GM10248 (cell line): ENCODE data around the gene PACRG.

Experiments
- CTCF ChIA-PET: fragments of 300-600 bp; sonication (Branson Sonifier 250); formaldehyde crosslinking; extraction: SDS; loops from one replicate; lab custom pipeline; 2021; ENCODE audit warnings: antibody characterized with exemption; lab: Yijun Ruan, JAX
- POLR2A ChIA-PET: fragments of 350-650 bp; sonication (Branson Sonifier 250); formaldehyde crosslinking; extraction: SDS; loops from one replicate; lab custom pipeline; 2020; ENCODE audit warnings: antibody characterized with exemption; lab: Yijun Ruan, JAX
- DNase-seq: peaks from one replicate; pipeline ENCODE4 v3.0.0; 2012; ENCODE audit errors: extremely low spot score
- CTCF ChIP-seq: IDR thresholded peaks from 2 replicates; pipeline ENCODE4 v1.5.1; 2012; ENCODE audit warnings: mild to moderate bottlenecking, low read depth; ENCODE audit errors: extremely low read depth, missing control alignments, control extremely low read depth

Gene PACRG

GRCh38 chr6:163328411-163328810, 600.6 kb downstream of the PACRG start:
- ChIA-PET POLR2A (no interaction called here), CTCF (no interaction called here)
- no peak for TF ChIP-seq CTCF
- no peak for DNase-seq

- POLR2A ChIA-PET, result no interaction called here
- no peak for DNase-seq
- no peak for TF ChIP-seq CTCF
- CTCF ChIA-PET, result no interaction called here
These were observed 602.2 kb downstream of the PACRG start for GRCh38 chr6:163329991-163330390.

DNA sequence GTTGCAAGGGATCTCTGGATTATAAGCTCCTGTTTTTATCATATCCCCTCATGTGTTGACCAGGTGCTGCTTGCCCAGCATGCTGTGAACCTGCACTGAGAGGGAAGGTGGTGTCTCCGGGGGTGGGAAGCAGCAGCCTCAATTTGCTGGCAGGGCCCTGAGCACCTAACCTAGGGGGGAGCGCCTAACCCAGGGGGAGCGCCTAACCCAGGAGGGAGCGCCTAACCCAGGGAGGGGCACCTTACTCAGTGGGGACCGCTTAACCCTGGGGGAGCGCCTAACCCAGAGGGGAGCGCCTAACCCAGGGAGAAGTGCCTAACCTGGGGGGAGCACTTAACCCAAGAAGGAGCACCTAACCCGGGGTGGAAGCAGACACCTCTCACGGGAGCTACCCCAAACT, 603.5 kb downstream of the PACRG start:
- POLR2A ChIA-PET, result no interaction called here

DNA sequence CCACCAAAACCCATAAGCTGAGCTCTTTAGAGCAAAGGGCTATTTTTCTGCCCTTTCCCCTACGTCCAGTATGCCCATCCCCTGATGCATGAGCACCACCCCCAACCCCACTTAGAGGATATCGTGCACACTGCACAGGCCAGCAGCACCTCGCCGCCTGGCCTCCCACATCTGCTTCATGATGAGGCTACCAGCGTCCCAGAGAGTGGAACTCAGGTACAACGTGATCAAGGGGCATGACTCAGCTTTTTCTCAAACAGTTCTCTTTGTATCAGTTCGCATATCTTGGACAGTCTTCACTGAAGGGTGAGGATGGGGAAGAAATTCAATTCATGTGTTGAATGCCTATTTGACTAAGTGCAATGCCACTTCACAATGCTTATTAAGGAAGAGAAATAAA, 604.8 kb downstream of the PACRG start:
- DNase-seq, result no peak
- POLR2A ChIA-PET, result no interaction called here
- CTCF ChIA-PET, result no interaction called here
- TF ChIP-seq CTCF, result no peak

More for the DNA sequence above, 603.5 kb downstream of the PACRG start:
- CTCF ChIA-PET, result no interaction called here
- no peak for TF ChIP-seq CTCF
- no peak for DNase-seq

DNA sequence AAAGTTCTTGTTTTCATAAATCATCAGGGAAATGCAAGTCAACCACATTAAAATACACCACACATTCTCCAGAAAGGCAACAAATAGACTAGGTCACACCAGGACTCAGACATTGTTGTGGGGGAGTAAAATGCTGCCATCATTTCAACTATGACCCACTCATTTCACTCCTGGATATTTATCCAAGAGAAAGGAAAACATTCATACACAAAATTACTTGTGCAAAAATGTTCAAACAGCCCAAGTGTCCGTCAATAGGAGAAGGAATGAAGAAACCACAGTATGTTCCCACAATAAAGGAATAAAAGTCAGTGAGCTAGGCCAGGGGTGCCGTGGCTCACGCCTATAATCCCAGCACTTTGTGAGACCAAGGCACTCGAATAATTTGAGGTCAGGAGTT, 605.3 kb downstream of the PACRG start:
- TF ChIP-seq CTCF, result no peak
- POLR2A ChIA-PET, result no interaction called here
- CTCF ChIA-PET, result no interaction called here
- DNase-seq, result no peak

DNA sequence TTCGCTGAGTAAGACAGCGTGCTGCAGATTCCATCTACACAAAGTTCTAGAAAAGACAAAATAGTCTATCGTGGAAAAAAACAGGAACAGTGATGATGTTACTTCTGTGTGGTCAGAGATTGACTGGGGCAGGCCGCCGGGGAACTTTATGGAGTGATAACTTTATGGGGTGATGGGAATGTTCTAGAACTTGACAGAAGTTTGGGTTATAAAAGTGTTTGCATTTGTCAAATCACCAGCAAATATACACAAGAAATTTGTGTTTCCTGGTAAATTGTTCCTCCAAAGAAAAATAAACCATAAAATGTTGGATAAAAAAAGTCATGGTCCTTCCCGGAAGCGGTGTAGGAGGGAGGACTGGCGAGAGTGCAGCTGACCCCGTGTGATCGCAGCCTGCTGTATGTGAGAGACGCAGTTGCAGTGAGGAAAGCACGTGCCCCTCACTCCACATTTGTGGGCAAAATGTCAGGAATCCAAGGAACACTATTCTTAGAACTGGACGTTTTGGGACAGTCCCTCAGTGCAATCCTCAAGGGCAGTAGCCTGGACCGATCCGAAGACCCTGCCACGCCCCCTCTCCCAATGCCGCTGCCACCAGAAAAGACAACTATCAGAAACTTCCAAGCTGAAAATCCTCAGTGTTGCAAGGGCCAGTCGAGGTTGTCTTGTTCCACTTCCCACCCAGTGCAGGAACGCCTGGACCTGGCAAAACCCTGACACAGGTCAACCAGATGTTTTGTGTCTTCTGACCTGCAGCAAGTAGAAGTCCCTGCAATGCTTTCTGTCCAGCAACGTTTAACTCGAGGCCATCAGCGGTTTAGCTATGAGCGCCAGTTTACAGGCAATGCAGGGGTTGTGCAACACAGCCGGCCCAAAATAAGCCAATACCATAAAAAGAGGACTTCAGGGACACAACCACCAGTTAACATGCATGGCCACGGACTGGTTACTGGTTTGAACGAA, 606.2 kb downstream of the PACRG start:
- ChIA-PET POLR2A (no interaction called here), CTCF (no interaction called here)

More for the DNA sequence above, 606.2 kb downstream of the PACRG start:
- DNase-seq, result no peak
- no peak for TF ChIP-seq CTCF
